ENCODE data around the gene XKR7. TPM values are rescaled to one million over a fixed set of nuclear protein-coding genes. Genes with fewer than 3 reads are reported as not detected.

The XKR7 gene
- total RNA-seq, 1 donor from 2014 or later: 0.08 TPM

GRCh38 chr20:32050324-32050841, 82.4 kb downstream of the XKR7 start:
- Histone ChIP-seq H3K36me3 (ENCODE audit: control insufficient read depth, insufficient read depth, low read length) (no peaks in the 10 kb centered on the region), H3K4me3 (ENCODE audit: low read depth, low read length) (no peak overlapping the region), H3K27me3 (ENCODE audit: control insufficient read depth, insufficient read depth, low read length) (peaks cover 37% of the 10 kb centered on the region)
- TF ChIP-seq CTCF (IDR thresholded peaks at IDR 0.05; ENCODE audit: insufficient read depth, low read length, poor library complexity, severe bottlenecking): no peak
- DNase-seq (ENCODE audit: low read depth): no peak

GRCh38 chr20:32050851-32051556, 83.1 kb downstream of the XKR7 start:
- TF ChIP-seq CTCF (IDR thresholded peaks at IDR 0.05; ENCODE audit: insufficient read depth, low read length, poor library complexity, severe bottlenecking): no peak
- Histone ChIP-seq H3K27me3 (ENCODE audit: control insufficient read depth, insufficient read depth, low read length) (peaks cover 37% of the 10 kb centered on the region), H3K36me3 (ENCODE audit: control insufficient read depth, insufficient read depth, low read length) (no peaks in the 10 kb centered on the region), H3K4me3 (ENCODE audit: low read depth, low read length) (no peak overlapping the region)
- no peak for DNase-seq (ENCODE audit: low read depth)

DNA sequence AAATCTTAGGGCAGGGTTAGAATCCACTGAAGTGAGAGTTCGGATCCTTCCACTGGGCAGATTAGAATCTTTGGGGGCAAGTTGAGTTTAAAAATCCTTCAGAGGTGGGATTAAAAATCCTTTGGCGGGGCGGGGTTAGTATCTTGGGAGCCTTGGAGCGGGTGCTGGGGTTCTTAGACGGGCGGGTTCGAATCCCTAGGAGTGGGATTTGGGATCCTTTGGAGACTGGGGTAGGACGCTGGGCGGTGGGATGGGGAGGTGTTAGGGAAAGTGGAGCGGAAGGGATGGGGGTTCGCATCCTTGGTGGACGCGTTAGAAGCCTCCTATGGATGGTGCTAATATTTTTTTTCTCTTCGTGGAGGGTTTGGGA, 83.8 kb downstream of the XKR7 start:
- peaks cover 37% of the 10 kb centered on the region for H3K27me3 ChIP-seq (ENCODE audit: control insufficient read depth, insufficient read depth, low read length)
- no peak for DNase-seq (ENCODE audit: low read depth)
- H3K36me3 ChIP-seq (ENCODE audit: control insufficient read depth, insufficient read depth, low read length): no peaks in the 10 kb centered on the region
- no peak for TF ChIP-seq CTCF (IDR thresholded peaks at IDR 0.05; ENCODE audit: insufficient read depth, low read length, poor library complexity, severe bottlenecking)
- no peak overlapping the region for H3K4me3 ChIP-seq (ENCODE audit: low read depth, low read length)

DNA sequence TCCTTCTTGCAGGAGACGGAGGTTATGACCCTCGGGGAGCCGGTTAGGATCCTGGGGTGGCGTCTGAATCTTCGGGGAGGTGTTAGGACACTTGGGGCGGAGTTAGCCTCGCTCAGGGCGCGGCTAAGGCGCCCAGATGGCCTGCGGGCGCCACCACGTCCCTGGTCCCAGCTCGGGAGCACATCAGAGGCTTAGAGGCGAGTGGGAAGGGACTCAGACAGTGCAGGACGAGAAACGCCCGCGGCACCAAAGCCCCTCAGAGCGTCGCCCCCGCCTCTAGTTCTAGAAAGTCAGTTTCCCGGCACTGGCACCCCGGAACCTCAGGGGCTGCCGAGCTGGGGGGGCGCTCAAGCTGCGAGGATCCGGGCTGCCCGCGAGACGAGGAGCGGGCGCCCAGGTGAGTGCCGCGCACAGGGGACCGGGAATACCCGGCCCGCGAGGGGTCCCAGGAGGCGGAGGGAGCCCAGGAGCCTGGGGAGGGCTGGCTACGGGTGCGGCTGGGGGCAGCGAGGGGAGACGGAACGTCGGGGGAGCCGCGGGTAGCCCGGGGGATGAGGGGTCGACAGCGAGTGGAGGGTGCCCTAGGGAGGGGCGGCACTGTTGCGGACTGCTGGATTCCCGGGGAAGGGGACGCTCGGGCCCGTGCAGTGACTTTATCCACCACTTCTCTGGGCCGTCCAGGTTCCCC, 84.3 kb downstream of the XKR7 start, which contains the start of gene HCK:
TSS of gene HCK (plus strand) at position 153 of the 688 bp plus-strand sequence.
- no peak for DNase-seq (ENCODE audit: low read depth)
- no peak for TF ChIP-seq CTCF (IDR thresholded peaks at IDR 0.05; ENCODE audit: insufficient read depth, low read length, poor library complexity, severe bottlenecking)
- no peaks in the 10 kb centered on the region for H3K36me3 ChIP-seq (ENCODE audit: control insufficient read depth, insufficient read depth, low read length)
- H3K4me3 ChIP-seq (ENCODE audit: low read depth, low read length): no peak within 1 kb of the TSS
- peaks cover 39% of the 10 kb centered on the region for H3K27me3 ChIP-seq (ENCODE audit: control insufficient read depth, insufficient read depth, low read length)

- DNase-seq (ENCODE audit: low read depth): no peak
- Histone ChIP-seq H3K36me3 (ENCODE audit: control insufficient read depth, insufficient read depth, low read length) (no peaks in the 10 kb centered on the region), H3K4me3 (ENCODE audit: low read depth, low read length) (no peak overlapping the region), H3K27me3 (ENCODE audit: control insufficient read depth, insufficient read depth, low read length) (peaks cover 40% of the 10 kb centered on the region)
- TF ChIP-seq CTCF (IDR thresholded peaks at IDR 0.05; ENCODE audit: insufficient read depth, low read length, poor library complexity, severe bottlenecking): no peak
These were observed 84.9 kb downstream of the XKR7 start for GRCh38 chr20:32052778-32053362.

Other genes with a start within 250 kb of the XKR7 start
- 252 and 283 TPM in 2 replicates for gene BCL2L1, start 245.3 kb upstream of the XKR7 start, total RNA-seq
- gene TPX2, start 228.9 kb upstream of the XKR7 start, total RNA-seq: 16.0 and 16.1 TPM in 2 replicates
- gene MYLK2, start 148.8 kb upstream of the XKR7 start, total RNA-seq: 0.21 and 1.8 TPM in 2 replicates
- gene FOXS1, start 122.5 kb upstream of the XKR7 start, total RNA-seq: 5.7 and 5.9 TPM in 2 replicates
- 4.1 and 4.5 TPM in 2 replicates for gene DUSP15, start 97.6 kb upstream of the XKR7 start, total RNA-seq
- gene TTLL9, start 97.5 kb upstream of the XKR7 start, total RNA-seq: not detected in 2 replicates
- gene PDRG1, start 16.1 kb upstream of the XKR7 start, total RNA-seq: 18.0 and 18.4 TPM in 2 replicates
- gene CCM2L, start 42.3 kb downstream of the XKR7 start, total RNA-seq: not detected in 2 replicates
- gene HCK, start 84.1 kb downstream of the XKR7 start, total RNA-seq: 0.17 and 0.34 TPM in 2 replicates
- 39.6 and 43.4 TPM in 2 replicates for gene TM9SF4, start 141.6 kb downstream of the XKR7 start, total RNA-seq
- gene PLAGL2, start 239.6 kb downstream of the XKR7 start, total RNA-seq: 13.5 and 16.6 TPM in 2 replicates
- 44.3 and 50.8 TPM in 2 replicates for gene POFUT1, start 239.7 kb downstream of the XKR7 start, total RNA-seq

Data from kidney epithelial cell (primary cell).